Adrenal gland (tissue), 12 donors: ENCODE data around the gene RNF130. TPM values are rescaled to one million over a fixed set of nuclear protein-coding genes. Genes with fewer than 3 reads are reported as not detected.

Experiments used
- DNase-seq, 7 donors: peaks; one replicate each; pipeline ENCODE4 v3.0.0-alpha.2; 2019 to 2020
- H3K27ac ChIP-seq, 5 donors: fragments of 200-600 bp; sonication (generic) in 4 of 5; 1 replicate in 3 of 5; 2 replicates in 2 of 5; pipeline versions ENCODE4 v1.5.1 to v1.8.0; 2016 to 2020; ENCODE audit warnings: mild to moderate bottlenecking in 1 of 5
- H3K27me3 ChIP-seq: fragments of 200-600 bp; 2 replicates; pipeline ENCODE4 v1.8.0; 2021
- H3K36me3 ChIP-seq, 2 donors: fragments of 200-600 bp; replicated peaks in 1 of 2; 1 replicate in 1 of 2; 2 replicates in 1 of 2; pipeline versions ENCODE4 v1.5.1 to v1.8.0; 2018 to 2022
- H3K4me1 ChIP-seq, 2 donors: fragments of 200-600 bp; replicated peaks in 1 of 2; 1 replicate in 1 of 2; 2 replicates in 1 of 2; pipeline versions ENCODE4 v1.5.1 to v1.8.0; 2018 to 2021
- H3K4me3 ChIP-seq, 4 donors: fragments of 200-600 bp; sonication (generic) in 3 of 4; one replicate each; pipeline ENCODE4 v1.5.1; 2016 to 2018
- H3K9me3 ChIP-seq, 3 donors: fragments of 200-600 bp; sonication (generic) in 1 of 3; replicated peaks in 1 of 3; 1 replicate in 2 of 3; 2 replicates in 1 of 3; pipeline versions ENCODE4 v1.5.1 to v1.8.0; 2016 to 2021
- POLR2A ChIP-seq, 2 donors: fragments of 450-650 bp; IDR thresholded peaks; one replicate each; pipeline ENCODE4 v1.6.1; 2017; ENCODE audit warnings: antibody characterized with exemption in 2 of 2, mild to moderate bottlenecking in 2 of 2, moderate library complexity in 1 of 2
- WGBS, 4 donors: extraction: QIAGEN DNeasy Blood & Tissue Kit in 2 of 4; methylation state at CpG; one replicate each; pipeline versions ENCODE4 v1.1.5 to v1.1.7; 2013 to 2017; 5-methylcytosine and 5-hydroxymethylcytosine counted together
- intact Hi-C, 2 donors: fragments of 100-400 bp; cut with DNase I; formaldehyde crosslinking; loops; one replicate each; pipeline versions ENCODE4 v1.14.1 to v1.15.0; 2022 to 2023
- polyA plus RNA-seq, 3 donors: library from polyadenylated mRNA; stranded (reverse); fragments of 200-250 nt in 2 of 3; fragments of 350-450 nt in 1 of 3; fragmentation: Illumina TruSeq in 1 of 3; extraction: RNeasy Lipid Tissue Mini Kit (QIAGEN cat#74804) in 1 of 3; gene quantifications; one replicate each; pipeline ENCODE4 v1.2.3, GENCODE V29; 2013 to 2014
- total RNA-seq, 9 donors: library from RNA; depleted of rRNA in 4 of 9; stranded (reverse); fragments of >200 nt in 4 of 9; fragments of 120-200 nt in 1 of 9; fragmentation: NEBNext Ultra II Directional in 1 of 9; extraction: Animal tissue kit (Norgen Biotek cat#: 25700) in 1 of 9; gene quantifications; one replicate each; pipeline versions ENCODE4 v1.1.0 to v1.2.4, GENCODE V29; 2013 to 2023
- TF ChIP-seq, protein P1 (sequence below), 6 experiments: fragments of 450-650 bp in 4 of 6; fragments of 200-600 bp in 2 of 6; sonication (generic) in 1 of 6; IDR thresholded peaks; 1 replicate in 5 of 6; 2 replicates in 1 of 6; pipeline versions ENCODE4 v1.5.1 to v1.8.0; 2016 to 2021; ENCODE audit warnings: antibody characterized with exemption in 6 of 6, mild to moderate bottlenecking in 2 of 6, moderate library complexity in 1 of 6
- donor health status: healthy with polysubstance abuse.
- donor health status: Bipolar disorder and iron deficiency.
- donor health status: DM: yes; HTN: yes; CAD: no.
- donor health status: DM: no; HTN: no; CAD: no.
- donor health status: DM: no; HTN: no; CAD: no.
- donor health status: DM: yes; HTN: yes; CAD: no.

The RNF130 gene
- total and polyA plus RNA-seq, 12 donors, result 36.8 to 138 (median 75.1) TPM

DNA sequence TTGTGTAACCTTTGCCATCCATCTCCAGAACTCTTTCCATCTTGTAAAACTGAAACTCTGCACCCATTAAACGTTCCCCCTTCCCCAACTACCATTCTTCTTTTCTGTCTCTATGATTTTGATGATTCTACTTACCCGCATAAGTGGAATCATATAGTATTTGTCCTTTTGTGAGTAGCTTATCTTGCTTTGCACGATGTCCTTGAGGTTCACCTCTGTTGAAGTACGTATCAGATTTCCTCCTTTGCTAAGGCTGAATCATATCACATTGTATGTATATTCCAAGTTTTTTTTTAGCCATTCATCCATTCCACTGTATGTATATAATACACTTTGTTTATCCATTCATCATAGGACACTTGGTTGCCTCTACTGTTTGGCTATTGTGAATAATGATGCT is 2.9 kb upstream of the RNF130 start:
- 50 to 74% (median 67%) methylated on average over 4 of the region's 4 CpGs for WGBS, 4 donors
- DNase-seq, result no peak
- Histone ChIP-seq H3K27ac (no peak overlapping the region), H3K36me3 (no peaks in the 10 kb centered on the region), H3K9me3 (no peaks in the 10 kb centered on the region), H3K4me1 (peaks cover 7 to 19% of the 10 kb centered on the region in 2 donors), H3K27me3 (no peaks in the 10 kb centered on the region), H3K4me3 (no peak overlapping the region)
- TF ChIP-seq, protein P1, sequence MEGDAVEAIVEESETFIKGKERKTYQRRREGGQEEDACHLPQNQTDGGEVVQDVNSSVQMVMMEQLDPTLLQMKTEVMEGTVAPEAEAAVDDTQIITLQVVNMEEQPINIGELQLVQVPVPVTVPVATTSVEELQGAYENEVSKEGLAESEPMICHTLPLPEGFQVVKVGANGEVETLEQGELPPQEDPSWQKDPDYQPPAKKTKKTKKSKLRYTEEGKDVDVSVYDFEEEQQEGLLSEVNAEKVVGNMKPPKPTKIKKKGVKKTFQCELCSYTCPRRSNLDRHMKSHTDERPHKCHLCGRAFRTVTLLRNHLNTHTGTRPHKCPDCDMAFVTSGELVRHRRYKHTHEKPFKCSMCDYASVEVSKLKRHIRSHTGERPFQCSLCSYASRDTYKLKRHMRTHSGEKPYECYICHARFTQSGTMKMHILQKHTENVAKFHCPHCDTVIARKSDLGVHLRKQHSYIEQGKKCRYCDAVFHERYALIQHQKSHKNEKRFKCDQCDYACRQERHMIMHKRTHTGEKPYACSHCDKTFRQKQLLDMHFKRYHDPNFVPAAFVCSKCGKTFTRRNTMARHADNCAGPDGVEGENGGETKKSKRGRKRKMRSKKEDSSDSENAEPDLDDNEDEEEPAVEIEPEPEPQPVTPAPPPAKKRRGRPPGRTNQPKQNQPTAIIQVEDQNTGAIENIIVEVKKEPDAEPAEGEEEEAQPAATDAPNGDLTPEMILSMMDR (IDR thresholded peaks at IDR 0.05), result no peak
- TF ChIP-seq POLR2A (IDR thresholded peaks at IDR 0.05), result no peak
- intact Hi-C loops, result loop anchor here in 1 of 2 donors (10.0 kb wide), 1 partner anchor 170 kb away; the partner anchor contains the start of gene TBC1D9B

DNA sequence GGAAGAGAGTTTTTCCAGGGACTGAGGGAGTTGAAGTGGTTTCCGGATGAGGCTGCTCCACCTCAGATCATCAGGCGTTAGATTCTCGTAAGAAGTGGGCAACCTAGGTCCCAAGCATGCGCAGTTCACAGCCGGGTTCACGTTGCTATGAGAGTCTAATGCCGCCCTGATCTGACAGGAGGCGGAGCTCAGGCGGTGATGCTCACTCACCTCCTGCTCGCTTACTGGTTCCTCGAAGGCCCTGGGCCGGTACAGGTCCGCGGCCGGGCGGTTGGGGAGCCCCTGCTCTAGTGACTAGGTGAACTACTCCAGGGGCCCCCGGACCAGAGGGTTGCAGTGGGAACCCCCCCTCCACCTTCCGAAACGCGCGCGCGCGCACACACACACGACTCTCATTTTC is 997 bp upstream of the RNF130 start:
- WGBS, 4 donors, result 79 to 88% (median 82%) methylated on average over 13 to 25 of the region's 25 CpGs
- peak overlapping the region in 2 of 5 donors; percentile 96 for H3K27ac ChIP-seq
- TF ChIP-seq, protein P1 (IDR thresholded peaks at IDR 0.05), result no peak
- TF ChIP-seq POLR2A (IDR thresholded peaks at IDR 0.05), result no peak
- H3K36me3 ChIP-seq, result no peaks in the 10 kb centered on the region
- peaks cover 11 to 20% of the 10 kb centered on the region in 2 donors for H3K4me1 ChIP-seq
- H3K4me3 ChIP-seq, result peak overlapping the region in 1 of 4 donors; percentile 96
- intact Hi-C loops, result loop anchor here in 1 of 2 donors (10.0 kb wide), 1 partner anchor 168 kb away; the partner anchor contains the start of gene TBC1D9B
- peak in 2 of 7 donors; percentile 39 to 63 for DNase-seq
- H3K27me3 ChIP-seq, result no peaks in the 10 kb centered on the region
- no peaks in the 10 kb centered on the region for H3K9me3 ChIP-seq

GRCh38 chr5:180072256-180072548 is 643 bp upstream of the RNF130 start:
- intact Hi-C loops, result loop anchor here in 1 of 2 donors (10.0 kb wide), 1 partner anchor 167 kb away; the partner anchor contains the start of gene TBC1D9B

DNA sequence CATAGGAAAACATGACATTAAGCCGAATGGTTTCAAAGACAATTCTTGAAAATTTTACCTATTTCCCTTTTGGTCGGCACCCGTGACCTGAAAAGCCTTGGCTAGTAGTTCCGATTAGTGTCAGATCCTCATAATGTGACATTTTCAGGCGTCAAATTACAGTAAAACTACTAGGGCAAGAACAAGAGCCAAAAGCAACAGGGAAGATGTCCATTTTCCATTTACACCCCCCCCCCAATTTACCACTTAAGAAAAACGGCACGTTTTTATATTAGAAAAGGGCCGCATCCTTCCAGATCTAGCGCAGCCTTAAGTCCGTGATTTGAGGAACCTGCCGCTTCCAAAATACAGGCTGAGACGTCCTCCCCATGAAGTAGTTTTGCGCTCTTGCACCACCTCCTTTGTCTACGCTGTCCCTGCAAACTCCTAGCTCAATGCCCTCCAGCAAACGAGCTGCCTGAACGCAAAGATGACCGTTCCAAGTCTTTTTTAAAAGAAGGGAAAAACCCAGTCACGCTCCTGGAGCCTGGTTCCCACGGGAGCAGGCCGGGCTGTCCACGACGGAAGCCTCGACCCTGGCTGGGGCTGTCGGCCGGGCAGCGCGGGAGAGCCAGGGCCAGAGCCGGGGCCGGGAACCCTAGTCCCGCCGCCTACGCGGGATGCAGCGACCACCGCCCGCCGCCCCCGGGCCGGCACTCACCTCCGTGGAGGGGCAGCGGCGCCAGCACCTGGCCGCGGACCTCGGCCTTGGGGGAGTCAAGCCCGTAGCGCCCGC is 616 bp downstream of the RNF130 start:
- intact Hi-C loops, result loop anchor here in 1 of 2 donors (10.0 kb wide), 1 partner anchor 166 kb away; the partner anchor contains the start of gene TBC1D9B
- Histone ChIP-seq H3K4me1 (peaks cover 12 to 20% of the 10 kb centered on the region in 2 donors), H3K27me3 (no peaks in the 10 kb centered on the region), H3K9me3 (no peaks in the 10 kb centered on the region), H3K36me3 (no peaks in the 10 kb centered on the region), H3K27ac (peak overlapping the region in 4 of 5 donors; percentile 90 to 99 (median 96)), H3K4me3 (peak overlapping the region; percentile 66 to 96 (median 78))
- TF ChIP-seq, protein P1 (IDR thresholded peaks at IDR 0.05), result no peak
- TF ChIP-seq POLR2A (IDR thresholded peaks at IDR 0.05), result no peak
- peak; percentile 46 to 71 (median 56) for DNase-seq
- WGBS, 4 donors, result 1 to 3% (median 2%) methylated on average over 16 to 48 of the region's 48 CpGs

More at GRCh38 chr5:180072256-180072548, 643 bp upstream of the RNF130 start:
- no peak for TF ChIP-seq POLR2A (IDR thresholded peaks at IDR 0.05)
- TF ChIP-seq, protein P1 (IDR thresholded peaks at IDR 0.05), result no peak
- Histone ChIP-seq H3K27me3 (no peaks in the 10 kb centered on the region), H3K27ac (peak overlapping the region; percentile 80 to 99 (median 96)), H3K4me3 (peak overlapping the region in 1 of 4 donors; percentile 96), H3K9me3 (no peaks in the 10 kb centered on the region), H3K36me3 (no peaks in the 10 kb centered on the region), H3K4me1 (peaks cover 12 to 20% of the 10 kb centered on the region in 2 donors)
- no peak for DNase-seq
- 16 to 19% (median 18%) methylated on average over 14 of the region's 14 CpGs for whole genome bisulfite sequencing, 4 donors
